ENCODE measurements around the gene MTRR. TPM values are rescaled to one million over a fixed set of nuclear protein-coding genes. Genes with fewer than 3 reads are reported as not detected.

MTRR gene
- total and polyA plus RNA-seq, 9 donors, result 21.8 to 65.9 (median 42.5) TPM

DNA sequence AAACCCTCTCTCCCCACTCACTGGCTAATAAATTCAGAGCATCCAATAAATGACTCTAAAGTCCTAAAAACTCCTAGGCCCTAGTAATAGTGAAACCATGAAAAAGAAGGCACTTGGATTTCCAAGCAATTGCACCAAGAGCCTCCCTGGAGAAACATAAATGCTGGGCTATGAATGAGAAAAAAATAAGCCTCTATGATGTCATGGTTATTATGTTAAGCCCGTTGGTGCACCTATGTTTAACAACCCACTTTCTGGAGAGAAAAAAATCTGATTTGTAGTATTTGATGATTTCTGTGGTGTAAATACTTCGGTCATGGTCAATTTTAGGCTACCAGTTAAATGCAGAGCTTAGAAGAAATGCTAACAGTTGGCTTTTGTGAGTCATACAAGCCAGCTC lies 26.4 kb upstream of the MTRR start:
- no peak for DNase-seq
- WGBS, 3 donors, result 70 to 80% (median 72%) methylated on average over 2 of the region's 2 CpGs
- Histone ChIP-seq H3K9me3 (no peaks in the 10 kb centered on the region), H3K27me3 (no peaks in the 10 kb centered on the region), H3K36me3 (no peaks in the 10 kb centered on the region), H3K4me1 (ENCODE audit: insufficient read depth) (no peaks in the 10 kb centered on the region), H3K27ac (no peak overlapping the region), H3K4me3 (no peak overlapping the region)
- TF ChIP-seq EP300 (IDR thresholded peaks at IDR 0.05), result no peak
- TF ChIP-seq, protein P1, sequence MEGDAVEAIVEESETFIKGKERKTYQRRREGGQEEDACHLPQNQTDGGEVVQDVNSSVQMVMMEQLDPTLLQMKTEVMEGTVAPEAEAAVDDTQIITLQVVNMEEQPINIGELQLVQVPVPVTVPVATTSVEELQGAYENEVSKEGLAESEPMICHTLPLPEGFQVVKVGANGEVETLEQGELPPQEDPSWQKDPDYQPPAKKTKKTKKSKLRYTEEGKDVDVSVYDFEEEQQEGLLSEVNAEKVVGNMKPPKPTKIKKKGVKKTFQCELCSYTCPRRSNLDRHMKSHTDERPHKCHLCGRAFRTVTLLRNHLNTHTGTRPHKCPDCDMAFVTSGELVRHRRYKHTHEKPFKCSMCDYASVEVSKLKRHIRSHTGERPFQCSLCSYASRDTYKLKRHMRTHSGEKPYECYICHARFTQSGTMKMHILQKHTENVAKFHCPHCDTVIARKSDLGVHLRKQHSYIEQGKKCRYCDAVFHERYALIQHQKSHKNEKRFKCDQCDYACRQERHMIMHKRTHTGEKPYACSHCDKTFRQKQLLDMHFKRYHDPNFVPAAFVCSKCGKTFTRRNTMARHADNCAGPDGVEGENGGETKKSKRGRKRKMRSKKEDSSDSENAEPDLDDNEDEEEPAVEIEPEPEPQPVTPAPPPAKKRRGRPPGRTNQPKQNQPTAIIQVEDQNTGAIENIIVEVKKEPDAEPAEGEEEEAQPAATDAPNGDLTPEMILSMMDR (IDR thresholded peaks at IDR 0.05), result no peak
- no peak for TF ChIP-seq POLR2A (IDR thresholded peaks at IDR 0.05)
- intact Hi-C loops (cut with DNase I), result no loop called here

DNA sequence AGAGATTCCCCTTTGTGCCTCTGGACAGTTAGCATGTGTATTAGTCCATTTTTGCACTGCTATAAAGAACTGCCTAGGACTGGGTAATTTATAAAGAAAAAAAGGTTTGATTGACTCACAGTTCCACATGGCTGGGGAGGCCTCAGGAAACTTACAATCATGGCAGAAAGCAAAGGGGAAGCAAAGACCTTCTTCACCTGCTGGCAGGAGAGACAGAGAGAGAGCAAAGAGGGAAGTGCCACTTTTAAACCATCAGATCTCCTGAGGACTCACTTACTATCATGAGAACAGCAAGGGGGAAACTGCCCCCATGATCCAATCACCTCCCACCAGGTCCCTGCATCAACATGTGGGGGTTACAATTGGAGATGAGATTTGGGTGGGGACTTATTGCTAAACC lies 24.0 kb upstream of the MTRR start:
- H3K9me3 ChIP-seq, result no peaks in the 10 kb centered on the region
- no peak for DNase-seq
- TF ChIP-seq EP300 (IDR thresholded peaks at IDR 0.05) (no peak), POLR2A (IDR thresholded peaks at IDR 0.05) (no peak)
- TF ChIP-seq, protein P1 (IDR thresholded peaks at IDR 0.05), result no peak
- H3K27me3 ChIP-seq, result no peaks in the 10 kb centered on the region
- no peak overlapping the region for H3K27ac ChIP-seq
- H3K4me3 ChIP-seq, result no peak overlapping the region
- no peaks in the 10 kb centered on the region for H3K36me3 ChIP-seq
- H3K4me1 ChIP-seq (ENCODE audit: insufficient read depth), result no peaks in the 10 kb centered on the region
- intact Hi-C loops (cut with DNase I), result no loop called here

DNA sequence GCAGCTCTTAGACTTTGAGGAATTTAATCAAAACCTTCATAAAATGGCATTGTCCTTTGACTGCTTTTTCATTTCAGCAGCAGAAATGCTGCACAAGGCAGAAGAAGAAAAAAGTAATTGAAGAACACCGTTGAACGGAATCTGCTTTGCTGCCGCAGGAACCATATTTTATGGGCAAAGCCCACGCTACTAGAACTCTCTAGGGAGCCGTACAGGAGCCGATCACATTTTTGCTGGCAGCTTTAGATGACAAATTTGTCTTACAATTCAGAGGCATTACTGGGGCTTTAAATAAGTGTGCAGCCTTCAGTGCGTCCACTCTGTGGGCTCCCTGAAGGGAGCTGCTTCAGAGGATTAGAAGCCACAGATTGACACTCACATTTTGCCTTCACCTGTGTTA lies 23.4 kb upstream of the MTRR start:
- Histone ChIP-seq H3K27ac (no peak overlapping the region), H3K36me3 (no peaks in the 10 kb centered on the region), H3K4me1 (ENCODE audit: insufficient read depth) (no peaks in the 10 kb centered on the region), H3K4me3 (no peak overlapping the region), H3K9me3 (no peaks in the 10 kb centered on the region), H3K27me3 (no peaks in the 10 kb centered on the region)
- TF ChIP-seq, protein P1 (IDR thresholded peaks at IDR 0.05), result no peak
- TF ChIP-seq EP300 (IDR thresholded peaks at IDR 0.05), result no peak
- no peak for TF ChIP-seq POLR2A (IDR thresholded peaks at IDR 0.05)
- intact Hi-C loops (cut with DNase I), result no loop called here
- no peak for DNase-seq
- 47 to 52% (median 51%) methylated on average over 7 of the region's 7 CpGs for WGBS, 3 donors

DNA sequence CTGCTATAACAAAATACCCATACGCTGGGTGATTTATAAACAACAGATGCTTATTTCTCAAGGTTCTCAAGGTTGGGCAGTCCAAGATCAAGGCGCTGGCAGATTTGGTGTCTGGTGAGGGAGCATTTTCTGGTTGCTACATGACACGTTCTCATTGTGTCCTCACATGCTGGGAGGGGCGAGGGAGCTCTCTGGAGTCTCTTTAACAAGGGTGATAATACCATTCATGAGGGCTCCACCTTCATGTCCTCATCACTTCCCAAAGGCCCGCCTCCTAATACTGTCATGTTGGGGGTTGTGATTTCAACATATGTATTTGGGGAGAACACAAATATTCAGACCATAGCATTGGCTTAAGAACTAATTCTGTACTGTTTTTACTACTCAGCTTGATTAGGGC lies 22.6 kb upstream of the MTRR start:
- TF ChIP-seq POLR2A (IDR thresholded peaks at IDR 0.05), result no peak
- TF ChIP-seq, protein P1 (IDR thresholded peaks at IDR 0.05), result no peak
- no peak for TF ChIP-seq EP300 (IDR thresholded peaks at IDR 0.05)
- WGBS, 3 donors, result 89 to 91% (median 90%) methylated on average over 5 of the region's 5 CpGs
- Histone ChIP-seq H3K9me3 (no peaks in the 10 kb centered on the region), H3K4me1 (ENCODE audit: insufficient read depth) (peaks cover 2% of the 10 kb centered on the region), H3K27ac (no peak overlapping the region), H3K4me3 (no peak overlapping the region), H3K27me3 (no peaks in the 10 kb centered on the region), H3K36me3 (no peaks in the 10 kb centered on the region)
- intact Hi-C loops (cut with DNase I), result no loop called here
- DNase-seq, result no peak

DNA sequence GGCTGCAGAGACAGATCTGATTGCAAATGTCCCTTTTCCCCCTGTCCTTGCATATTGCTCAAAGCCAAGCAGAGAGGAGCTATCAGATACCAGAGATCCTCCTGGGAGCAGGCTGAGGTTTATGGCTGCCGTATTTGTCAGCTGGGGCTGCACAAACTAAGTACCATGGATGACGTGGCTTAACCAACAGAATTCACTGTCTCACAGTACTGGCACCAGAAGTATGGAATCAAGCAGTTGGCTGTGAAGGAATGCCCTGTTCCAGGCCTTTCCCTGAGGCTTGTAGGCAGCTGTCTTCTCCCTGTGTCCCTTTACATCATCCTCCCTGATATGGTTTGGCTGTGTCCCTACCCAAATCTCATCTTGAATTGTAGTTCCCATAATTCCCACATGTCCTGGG lies 20.7 kb upstream of the MTRR start:
- Histone ChIP-seq H3K27ac (no peak overlapping the region), H3K4me3 (no peak overlapping the region), H3K4me1 (ENCODE audit: insufficient read depth) (peaks cover 7% of the 10 kb centered on the region), H3K9me3 (no peaks in the 10 kb centered on the region), H3K36me3 (no peaks in the 10 kb centered on the region), H3K27me3 (no peaks in the 10 kb centered on the region)
- TF ChIP-seq POLR2A (IDR thresholded peaks at IDR 0.05) (no peak), EP300 (IDR thresholded peaks at IDR 0.05) (no peak)
- TF ChIP-seq, protein P1 (IDR thresholded peaks at IDR 0.05), result no peak
- 84 to 89% (median 87%) methylated on average over 2 of the region's 2 CpGs for WGBS, 3 donors
- no peak for DNase-seq
- intact Hi-C loops (cut with DNase I), result no loop called here

All from ovary (tissue), 9 donors.